Mesendoderm (in vitro differentiated cells): ENCODE results near the gene ADARB2.
"Not testable (repeated sequence)": the region's sequence is repeated elsewhere in the genome, so short reads cannot be mapped to it uniquely, and the experiment has no call there.

Experiments
- DNase-seq: peaks from one replicate; pipeline ENCODE4 v3.0.0; 2013
- H2AK5ac ChIP-seq: 2 replicates; pipeline ENCODE4 v1.6.1; 2013; ENCODE audit warnings: low read length, inconsistent platforms
- H2BK120ac ChIP-seq: 2 replicates; pipeline ENCODE4 v1.6.1; 2013; ENCODE audit warnings: low read depth, mild to moderate bottlenecking, low read length, moderate library complexity, mixed read lengths
- H2BK15ac ChIP-seq: replicated peaks from 2 replicates; pipeline ENCODE4 v1.6.1; 2013; ENCODE audit warnings: low read depth, mild to moderate bottlenecking, moderate library complexity
- H2BK5ac ChIP-seq: 2 replicates; pipeline ENCODE4 v1.6.1; 2013; ENCODE audit warnings: low read length, inconsistent platforms
- H3K18ac ChIP-seq: 2 replicates; pipeline ENCODE4 v1.6.1; 2013; ENCODE audit warnings: mild to moderate bottlenecking, low read length, mixed read lengths
- H3K23ac ChIP-seq: one replicate; pipeline ENCODE4 v1.6.1; 2013; ENCODE audit warnings: low read length
- H3K27ac ChIP-seq: 2 replicates; pipeline ENCODE4 v1.5.1; 2013; ENCODE audit warnings: low read depth, mild to moderate bottlenecking, inconsistent platforms, low read length, moderate library complexity
- H3K27me3 ChIP-seq: 2 replicates; pipeline ENCODE4 v1.6.1; 2013; ENCODE audit warnings: low read length, control low read depth, mild to moderate bottlenecking, inconsistent platforms; ENCODE audit not compliant: insufficient read depth, poor library complexity
- H3K36me3 ChIP-seq: 2 replicates; pipeline ENCODE4 v1.6.1; 2013; ENCODE audit warnings: low read length, inconsistent platforms; ENCODE audit not compliant: control insufficient read depth, insufficient read depth
- H3K4ac ChIP-seq: one replicate; pipeline ENCODE4 v1.6.1; 2013; ENCODE audit warnings: low read depth, mild to moderate bottlenecking, low read length, moderate library complexity
- H3K4me1 ChIP-seq: 2 replicates; pipeline ENCODE4 v1.6.1; 2013; ENCODE audit warnings: low read depth, low read length, inconsistent platforms; ENCODE audit not compliant: control insufficient read depth
- H3K4me2 ChIP-seq: 2 replicates; pipeline ENCODE4 v1.6.1; 2013; ENCODE audit warnings: low read length
- H3K4me3 ChIP-seq: 2 replicates; pipeline ENCODE4 v1.5.1; 2013; ENCODE audit warnings: mild to moderate bottlenecking, low read length
- H3K56ac ChIP-seq: one replicate; pipeline ENCODE4 v1.6.1; 2013; ENCODE audit warnings: low read length
- H3K79me1 ChIP-seq: 2 replicates; pipeline ENCODE4 v1.6.1; 2013; ENCODE audit warnings: low read length, inconsistent platforms
- H3K79me2 ChIP-seq: 2 replicates; pipeline ENCODE4 v1.6.1; 2013; ENCODE audit warnings: mild to moderate bottlenecking, low read length; ENCODE audit not compliant: control insufficient read depth, insufficient read depth
- H3K9ac ChIP-seq: 2 replicates; pipeline ENCODE4 v1.6.1; 2013; ENCODE audit warnings: low read length, inconsistent platforms
- H4K5ac ChIP-seq: one replicate; pipeline ENCODE4 v1.6.1; 2013; ENCODE audit warnings: low read length
- H4K8ac ChIP-seq: one replicate; pipeline ENCODE4 v1.6.1; 2013; ENCODE audit warnings: low read depth, mild to moderate bottlenecking, control low read depth, low read length, moderate library complexity
- WGBS: extraction: QIAGEN DNeasy Blood & Tissue Kit; methylation state at CpG from one replicate; pipeline ENCODE4 v1.1.7; 2013; ENCODE audit warnings: low lambda C conversion rate, missing lambda C conversion rate; ENCODE audit not compliant: insufficient coverage; ENCODE audit errors: extremely low coverage; 5-methylcytosine and 5-hydroxymethylcytosine counted together

The ADARB2 gene

DNA sequence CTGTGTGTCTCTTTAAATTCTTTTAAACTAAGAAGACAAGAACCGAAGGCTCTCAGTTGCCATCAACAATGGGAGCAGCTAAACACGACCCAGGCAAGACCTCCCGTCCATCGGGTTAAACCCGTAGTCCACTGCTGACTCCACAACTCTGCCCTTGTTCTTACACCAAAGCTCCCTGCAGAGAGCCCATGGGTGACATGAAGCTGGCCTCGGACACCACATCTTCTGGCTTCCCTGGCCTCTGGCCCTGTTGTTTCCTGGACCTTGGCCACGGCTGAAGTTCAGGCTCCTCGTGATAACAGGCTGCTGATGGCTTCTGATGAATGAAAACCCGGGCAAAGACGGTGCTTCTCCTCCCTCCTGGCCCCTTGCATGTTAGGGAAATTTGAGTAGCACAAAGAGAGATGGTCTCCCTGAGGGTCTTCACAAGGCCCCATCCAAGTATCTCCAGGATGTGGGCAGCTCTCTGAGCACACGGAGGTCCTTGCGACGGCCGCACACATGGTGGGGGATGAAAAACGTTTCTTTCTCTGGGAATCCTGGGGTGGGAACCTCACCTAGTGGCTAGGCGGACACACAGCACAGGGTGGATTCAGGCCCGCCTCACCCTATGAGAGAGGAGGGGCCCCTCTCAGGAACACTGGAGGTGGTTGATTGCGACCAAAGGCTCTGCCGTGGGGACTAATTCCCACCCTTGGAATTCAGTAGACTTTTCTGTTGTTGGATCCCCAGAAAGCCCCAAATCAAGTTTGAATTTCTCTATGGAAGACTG lies 271.1 kb downstream of the ADARB2 start:
- no peaks in the 10 kb centered on the region for H3K27me3 ChIP-seq
- H3K18ac ChIP-seq, result no peak overlapping the region
- H3K4me2 ChIP-seq, result no peak overlapping the region
- no peak overlapping the region for H3K23ac ChIP-seq
- H3K4ac ChIP-seq, result no peak overlapping the region
- no peak overlapping the region for H4K8ac ChIP-seq
- H2BK5ac ChIP-seq, result no peak overlapping the region
- no peak overlapping the region for H3K27ac ChIP-seq
- no peaks in the 10 kb centered on the region for H3K79me1 ChIP-seq
- no peak overlapping the region for H4K5ac ChIP-seq
- no peaks in the 10 kb centered on the region for H3K4me1 ChIP-seq
- WGBS, result no CpG with 5 or more reads among the region's 19 CpGs
- no peak overlapping the region for H2BK15ac ChIP-seq
- H3K79me2 ChIP-seq, result no peaks in the 10 kb centered on the region
- no peak overlapping the region for H3K56ac ChIP-seq
- H2AK5ac ChIP-seq, result no peak overlapping the region
- no peaks in the 10 kb centered on the region for H3K36me3 ChIP-seq
- DNase-seq, result no peak
- no peak overlapping the region for H3K4me3 ChIP-seq
- H3K9ac ChIP-seq, result no peak overlapping the region
- H2BK120ac ChIP-seq, result no peak overlapping the region

DNA sequence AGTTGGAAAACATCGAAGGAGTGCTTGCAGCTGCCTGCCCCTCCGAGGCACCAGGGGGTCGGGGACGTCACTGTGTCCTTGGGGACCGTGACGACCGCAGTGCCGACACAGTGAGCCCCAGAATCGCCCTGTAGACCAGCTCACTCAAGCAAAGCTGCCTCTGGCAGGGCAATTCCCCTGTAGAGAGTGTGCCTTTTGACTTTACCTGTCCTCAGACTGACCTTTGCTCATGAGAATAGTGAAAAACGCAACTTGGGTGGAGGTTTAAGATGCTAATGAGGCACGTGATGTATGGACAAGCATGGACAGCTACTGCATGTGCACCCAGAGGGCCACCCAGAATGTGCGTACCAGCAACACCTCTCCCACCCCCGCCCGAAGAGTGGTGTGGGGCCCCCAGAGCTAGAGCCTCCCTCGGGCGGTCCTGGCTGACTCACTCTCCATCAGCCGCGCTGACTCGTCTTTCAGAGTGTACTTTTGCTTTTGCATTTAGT lies 271.9 kb downstream of the ADARB2 start:
- Histone ChIP-seq H3K79me1 (no peaks in the 10 kb centered on the region), H3K36me3 (no peaks in the 10 kb centered on the region), H3K27me3 (no peaks in the 10 kb centered on the region), H2AK5ac (no peak overlapping the region), H3K4ac (no peak overlapping the region), H3K4me1 (no peaks in the 10 kb centered on the region), H3K4me3 (no peak overlapping the region), H3K4me2 (no peak overlapping the region), H3K18ac (no peak overlapping the region), H2BK15ac (no peak overlapping the region), H3K9ac (no peak overlapping the region), H4K8ac (no peak overlapping the region), H3K79me2 (no peaks in the 10 kb centered on the region), H3K23ac (no peak overlapping the region), H3K27ac (no peak overlapping the region), H2BK5ac (no peak overlapping the region), H4K5ac (no peak overlapping the region), H2BK120ac (no peak overlapping the region), H3K56ac (no peak overlapping the region)
- no peak for DNase-seq
- WGBS, result no CpG with 5 or more reads among the region's 19 CpGs

DNA sequence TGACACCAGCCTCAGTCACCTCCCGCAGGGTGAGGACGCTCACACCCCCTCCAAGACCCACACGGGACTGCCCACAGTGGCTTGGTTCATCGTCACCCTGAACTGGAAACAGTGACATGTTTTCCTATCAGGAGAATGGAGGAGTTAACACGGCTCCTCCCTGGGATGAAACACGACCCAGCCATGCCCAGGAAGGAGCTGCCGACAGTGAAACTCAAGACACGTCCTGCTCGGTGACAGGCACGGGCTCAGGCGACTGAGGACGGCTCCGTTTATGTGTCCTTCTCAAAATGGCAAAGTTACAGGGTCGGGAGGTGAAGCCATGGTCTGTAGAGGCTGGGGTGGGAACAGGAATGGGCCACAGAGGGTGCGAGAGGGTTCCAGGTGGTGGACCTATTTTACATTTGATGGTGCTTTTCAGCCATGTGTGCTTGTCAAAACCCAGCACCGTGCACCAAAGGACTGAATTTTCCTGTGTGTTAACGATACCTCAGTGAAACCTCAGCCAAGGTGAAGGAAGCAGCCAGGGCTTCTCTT lies 272.4 kb downstream of the ADARB2 start:
- Histone ChIP-seq H4K8ac (no peak overlapping the region), H3K56ac (no peak overlapping the region), H3K23ac (no peak overlapping the region), H3K79me2 (no peaks in the 10 kb centered on the region), H3K4me1 (no peaks in the 10 kb centered on the region), H2BK15ac (no peak overlapping the region), H3K79me1 (no peaks in the 10 kb centered on the region), H3K36me3 (no peaks in the 10 kb centered on the region), H2AK5ac (no peak overlapping the region), H2BK5ac (no peak overlapping the region), H3K27ac (no peak overlapping the region), H3K4me2 (no peak overlapping the region), H3K4ac (no peak overlapping the region), H3K9ac (no peak overlapping the region), H2BK120ac (no peak overlapping the region), H3K18ac (no peak overlapping the region), H4K5ac (no peak overlapping the region), H3K4me3 (no peak overlapping the region), H3K27me3 (no peaks in the 10 kb centered on the region)
- no peak for DNase-seq
- no CpG with 5 or more reads among the region's 17 CpGs for WGBS

DNA sequence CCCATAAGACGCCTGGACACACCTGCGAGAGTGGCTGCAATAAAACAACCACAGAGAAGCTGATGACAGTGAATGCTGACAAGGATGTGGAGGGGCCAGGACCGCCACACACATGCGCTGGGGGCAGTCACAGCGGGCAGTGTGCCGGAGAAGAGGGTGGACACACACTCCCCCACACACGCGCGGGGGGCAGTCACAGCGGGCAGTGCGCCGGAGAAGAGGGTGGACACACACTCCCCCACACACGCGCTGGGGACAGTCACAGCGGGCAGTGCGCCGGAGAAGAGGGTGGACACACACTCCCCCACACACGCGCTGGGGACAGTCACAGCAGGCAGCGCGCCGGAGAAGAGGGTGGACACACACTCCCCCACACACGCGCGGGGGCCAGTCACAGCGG lies 273.4 kb downstream of the ADARB2 start:
- H3K4me3 ChIP-seq, H3K18ac ChIP-seq, H3K4ac ChIP-seq, DNase-seq, H3K27ac ChIP-seq, H3K9ac ChIP-seq, H3K36me3 ChIP-seq, H2BK120ac ChIP-seq, H2AK5ac ChIP-seq, H3K23ac ChIP-seq, H2BK15ac ChIP-seq, H3K56ac ChIP-seq, H3K79me1 ChIP-seq, H4K5ac ChIP-seq, H3K79me2 ChIP-seq, H4K8ac ChIP-seq, H3K4me2 ChIP-seq, H2BK5ac ChIP-seq, H3K27me3 ChIP-seq, H3K4me1 ChIP-seq: not testable (repeated sequence)
- no CpG with 5 or more reads among the region's 26 CpGs for WGBS

DNA sequence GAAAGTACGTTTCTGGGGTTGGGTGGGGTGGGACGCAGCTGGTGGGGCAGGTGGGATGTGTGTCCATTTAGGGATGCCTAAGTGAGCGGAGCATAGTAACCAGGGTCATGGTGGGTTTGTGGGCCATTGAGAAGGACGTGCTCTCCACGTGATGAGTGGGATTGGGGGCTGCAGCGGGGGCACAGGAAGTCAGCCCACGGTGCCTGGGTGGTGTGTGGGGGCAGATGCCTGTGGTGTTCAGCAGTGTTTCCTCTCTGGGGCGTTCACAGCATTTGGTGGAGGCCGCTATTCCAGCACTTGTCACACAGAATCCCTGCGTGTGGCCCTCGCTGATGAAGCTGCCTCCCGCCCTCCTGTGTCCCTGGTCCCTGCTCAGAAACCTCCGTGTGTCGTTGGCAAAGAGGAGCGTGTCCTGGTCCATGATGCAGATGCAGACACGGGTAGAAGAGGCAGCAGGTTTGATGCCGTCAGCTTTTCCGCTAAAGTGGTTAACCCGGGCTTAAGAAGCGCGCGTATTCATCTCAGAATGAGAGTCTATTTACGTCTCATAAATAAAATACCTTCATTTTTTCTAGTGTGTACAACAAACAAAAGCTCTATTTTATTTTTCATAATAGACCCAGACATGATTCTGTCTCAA lies 274.2 kb downstream of the ADARB2 start:
- Histone ChIP-seq H3K4me3 (no peak overlapping the region), H3K4me1 (no peaks in the 10 kb centered on the region), H2BK5ac (no peak overlapping the region), H3K4me2 (no peak overlapping the region), H4K5ac (no peak overlapping the region), H3K23ac (no peak overlapping the region), H4K8ac (no peak overlapping the region), H2BK15ac (no peak overlapping the region), H3K56ac (no peak overlapping the region), H3K36me3 (no peaks in the 10 kb centered on the region), H3K79me2 (no peaks in the 10 kb centered on the region), H2AK5ac (no peak overlapping the region), H2BK120ac (no peak overlapping the region), H3K79me1 (no peaks in the 10 kb centered on the region), H3K9ac (no peak overlapping the region), H3K18ac (no peak overlapping the region), H3K4ac (no peak overlapping the region), H3K27ac (no peak overlapping the region), H3K27me3 (no peaks in the 10 kb centered on the region)
- no CpG with 5 or more reads among the region's 23 CpGs for WGBS
- no peak for DNase-seq
